ENCODE measurements around the gene TMCO4.

DNA sequence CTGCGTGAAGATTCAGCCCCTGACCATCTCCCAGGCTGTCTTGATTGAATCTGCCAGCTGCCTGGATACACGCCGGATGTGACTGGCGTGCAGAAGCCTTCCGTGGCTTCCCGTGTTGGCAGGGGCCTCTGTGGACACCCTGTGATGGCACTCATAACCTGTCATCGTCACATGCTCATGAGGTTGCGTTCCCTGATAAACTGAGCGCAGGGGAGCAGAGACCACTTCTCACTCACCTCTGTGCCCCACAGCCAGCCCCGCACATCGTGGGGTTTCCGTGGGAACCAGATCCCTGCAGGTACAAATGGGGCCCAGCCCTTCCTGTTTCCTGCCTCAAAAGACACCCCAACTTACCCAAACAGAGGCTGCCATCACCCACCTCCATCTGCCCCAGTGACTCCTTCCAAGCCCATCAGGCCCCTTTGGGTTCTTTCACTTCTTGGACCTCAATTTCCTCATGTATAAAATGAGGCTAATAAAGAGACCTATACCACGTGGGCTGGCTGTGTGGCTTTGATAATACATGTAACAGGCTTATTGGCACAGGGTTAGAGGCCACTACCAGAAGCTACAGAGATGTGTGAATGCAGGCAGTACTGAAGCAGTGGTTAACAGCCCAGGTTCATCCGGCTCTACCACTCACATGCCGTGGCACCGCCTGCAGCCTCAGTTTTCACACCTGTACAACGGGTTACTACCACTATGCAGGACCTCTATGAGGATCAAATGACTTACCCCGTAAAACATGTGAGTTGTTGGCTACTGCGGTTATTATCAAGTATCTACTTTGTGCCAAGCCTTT, 111.5 kb downstream of the TMCO4 start:
- TF ChIP-seq EZH2 (IDR thresholded peaks at IDR 0.05; ENCODE audit: borderline replicate concordance, insufficient read depth, low read depth, low read length, poor library complexity, severe bottlenecking) = no peak
- TF ChIP-seq, protein P1, sequence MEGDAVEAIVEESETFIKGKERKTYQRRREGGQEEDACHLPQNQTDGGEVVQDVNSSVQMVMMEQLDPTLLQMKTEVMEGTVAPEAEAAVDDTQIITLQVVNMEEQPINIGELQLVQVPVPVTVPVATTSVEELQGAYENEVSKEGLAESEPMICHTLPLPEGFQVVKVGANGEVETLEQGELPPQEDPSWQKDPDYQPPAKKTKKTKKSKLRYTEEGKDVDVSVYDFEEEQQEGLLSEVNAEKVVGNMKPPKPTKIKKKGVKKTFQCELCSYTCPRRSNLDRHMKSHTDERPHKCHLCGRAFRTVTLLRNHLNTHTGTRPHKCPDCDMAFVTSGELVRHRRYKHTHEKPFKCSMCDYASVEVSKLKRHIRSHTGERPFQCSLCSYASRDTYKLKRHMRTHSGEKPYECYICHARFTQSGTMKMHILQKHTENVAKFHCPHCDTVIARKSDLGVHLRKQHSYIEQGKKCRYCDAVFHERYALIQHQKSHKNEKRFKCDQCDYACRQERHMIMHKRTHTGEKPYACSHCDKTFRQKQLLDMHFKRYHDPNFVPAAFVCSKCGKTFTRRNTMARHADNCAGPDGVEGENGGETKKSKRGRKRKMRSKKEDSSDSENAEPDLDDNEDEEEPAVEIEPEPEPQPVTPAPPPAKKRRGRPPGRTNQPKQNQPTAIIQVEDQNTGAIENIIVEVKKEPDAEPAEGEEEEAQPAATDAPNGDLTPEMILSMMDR (IDR thresholded peaks at IDR 0.05) = no peak

Measured in B cell (primary cell).